Measurements from ENCODE around the gene MAMDC4.
A peak's percentile ranks its signal among the peaks of the same experiment; 100 is the strongest.
"Not testable (repeated sequence)": the region's sequence is repeated elsewhere in the genome, so short reads cannot be mapped to it uniquely, and the experiment has no call there.

MAMDC4 gene

DNA sequence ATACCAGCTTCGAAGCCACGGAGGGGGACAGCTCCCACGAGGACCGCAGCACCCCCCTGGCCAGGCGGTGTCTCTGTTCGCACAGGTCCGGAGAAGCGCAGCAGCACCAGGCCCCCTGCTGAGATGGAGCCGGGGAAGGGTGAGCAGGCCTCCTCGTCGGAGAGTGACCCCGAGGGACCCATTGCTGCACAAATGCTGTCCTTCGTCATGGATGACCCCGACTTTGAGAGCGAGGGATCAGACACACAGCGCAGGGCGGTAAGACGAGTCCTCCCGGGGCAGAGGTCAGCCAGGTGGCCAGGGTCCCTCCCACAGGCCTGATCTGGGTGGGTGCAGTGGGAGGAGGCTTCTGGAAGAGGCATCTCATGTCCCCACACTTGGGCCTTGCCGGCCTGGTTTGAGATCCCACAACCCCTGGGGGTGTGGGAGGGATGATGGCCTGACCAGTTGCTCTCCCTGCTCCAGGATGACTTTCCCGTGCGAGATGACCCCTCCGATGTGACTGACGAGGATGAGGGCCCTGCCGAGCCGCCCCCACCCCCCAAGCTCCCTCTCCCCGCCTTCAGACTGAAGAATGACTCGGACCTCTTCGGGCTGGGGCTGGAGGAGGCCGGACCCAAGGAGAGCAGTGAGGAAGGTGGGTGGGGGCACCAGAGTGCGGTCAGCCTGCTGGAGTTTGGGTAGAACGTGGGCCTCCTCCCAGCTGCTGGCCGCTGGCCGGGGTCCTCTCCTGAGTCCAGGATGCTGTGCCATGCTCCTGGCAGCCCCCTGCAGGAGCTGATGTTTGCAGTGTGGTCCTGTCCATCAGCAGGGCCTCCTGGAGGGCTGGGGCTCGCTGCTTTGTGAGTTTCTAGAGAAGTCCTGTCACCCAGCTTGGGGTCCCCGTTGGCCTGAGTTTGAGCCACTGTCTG lies 12.7 kb upstream of the MAMDC4 start:
- no peak for DNase-seq (ENCODE audit: low read depth)

DNA sequence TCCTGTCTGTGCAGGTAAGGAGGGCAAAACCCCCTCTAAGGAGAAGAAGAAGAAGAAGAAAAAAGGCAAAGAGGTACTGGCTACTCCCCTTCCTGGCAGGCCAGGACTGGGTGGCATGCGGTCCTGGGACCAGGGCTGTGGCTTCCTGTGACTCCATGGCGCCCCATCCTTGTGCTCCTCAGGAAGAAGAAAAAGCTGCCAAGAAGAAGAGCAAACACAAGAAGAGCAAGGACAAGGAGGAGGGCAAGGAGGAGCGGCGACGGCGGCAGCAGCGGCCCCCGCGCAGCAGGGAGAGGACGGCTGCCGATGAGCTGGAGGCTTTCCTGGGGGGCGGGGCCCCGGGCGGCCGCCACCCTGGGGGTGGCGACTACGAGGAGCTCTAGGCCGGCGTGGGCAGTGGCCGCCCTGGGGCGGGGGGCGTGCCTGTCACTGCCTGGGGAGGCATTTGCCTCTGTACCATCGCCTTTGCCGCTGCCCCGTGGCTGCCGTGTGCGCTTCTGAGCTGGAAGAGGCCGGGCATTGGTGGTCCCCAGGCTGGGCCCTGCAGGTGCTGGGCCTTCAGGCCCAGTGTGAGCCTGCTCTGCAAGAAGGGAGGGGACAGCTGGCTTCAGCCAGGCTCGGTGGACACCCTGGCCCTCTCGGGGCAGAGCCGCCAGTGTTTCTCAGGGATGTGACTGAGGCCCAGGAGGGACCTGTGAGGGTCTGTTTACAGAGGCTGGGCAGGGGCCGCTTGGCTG lies 11.8 kb upstream of the MAMDC4 start:
- no peak for DNase-seq (ENCODE audit: low read depth)

DNA sequence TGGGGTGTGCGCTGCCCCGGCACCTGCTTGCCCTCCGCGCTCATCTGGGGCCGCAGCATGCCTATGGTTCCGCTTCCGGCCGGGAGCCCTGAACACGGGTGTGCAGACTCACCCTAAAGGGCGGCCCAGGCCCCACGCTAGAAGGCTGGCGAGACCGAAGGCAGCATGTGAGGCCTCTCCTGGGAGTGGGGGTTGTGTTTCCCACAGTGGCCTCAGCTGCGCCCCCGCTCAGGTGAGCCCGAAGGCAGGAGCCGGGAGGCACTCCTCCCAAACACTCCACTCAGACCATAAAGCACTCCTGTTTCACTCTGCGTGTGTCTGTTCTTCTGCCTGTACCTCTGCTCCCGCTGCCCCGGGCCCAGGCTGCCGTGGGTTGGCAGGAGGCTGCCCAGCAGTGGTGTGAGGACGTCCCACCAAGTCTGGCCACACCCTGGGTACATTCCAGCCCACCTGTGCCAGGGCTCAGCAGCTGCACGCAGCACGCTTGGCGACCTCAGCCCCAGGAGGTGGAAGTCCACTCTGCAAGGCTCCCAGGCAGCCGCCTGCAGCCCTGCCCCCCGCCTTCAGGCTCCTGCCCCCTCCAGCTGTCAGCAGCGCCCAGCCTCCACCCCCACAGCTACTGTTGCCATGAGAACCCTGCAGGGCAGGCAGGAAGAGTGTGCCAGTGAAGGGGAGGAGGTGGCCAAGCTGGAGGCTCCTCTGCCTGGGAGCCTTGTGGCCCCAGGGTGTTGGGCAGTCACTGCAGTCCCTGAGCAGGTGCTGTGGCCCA lies 11.1 kb upstream of the MAMDC4 start:
- peak; percentile 76 for DNase-seq (ENCODE audit: low read depth)

DNA sequence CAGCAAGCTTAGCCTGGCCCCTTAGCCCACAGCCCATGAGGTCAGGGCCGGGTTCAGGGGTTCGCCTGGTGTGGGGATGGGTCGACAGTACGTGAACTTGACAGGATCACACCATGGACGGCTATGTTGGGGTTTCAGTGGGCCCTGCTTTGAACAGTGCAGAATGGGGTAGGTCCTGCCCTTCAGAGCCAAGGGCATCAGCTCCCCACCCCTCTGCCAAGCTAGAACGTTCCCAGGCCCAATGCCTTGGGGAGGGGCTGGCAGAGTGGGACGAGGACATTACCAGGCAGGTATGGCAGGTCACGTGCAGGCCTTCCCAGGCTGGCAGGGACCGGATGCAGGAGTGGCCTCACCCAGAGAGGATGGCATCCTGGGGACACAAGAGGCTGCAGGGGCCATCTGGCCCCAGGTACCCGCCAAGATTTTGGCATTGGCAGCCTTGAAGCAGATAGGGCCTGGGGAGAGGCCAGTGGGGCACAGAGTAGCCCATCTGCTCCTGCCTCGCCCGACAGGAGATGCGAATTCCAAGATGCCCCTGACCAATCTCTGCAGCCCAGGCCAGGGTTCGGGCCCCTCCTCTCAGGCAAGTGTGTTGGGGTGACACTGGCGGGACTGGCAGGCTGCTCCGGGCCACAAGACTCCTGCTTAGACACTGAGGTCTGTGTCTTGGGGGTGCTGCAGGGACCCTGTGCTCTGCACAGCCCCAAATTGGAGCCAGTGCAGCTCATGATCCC lies 10.3 kb upstream of the MAMDC4 start:
- DNase-seq (ENCODE audit: low read depth) = not testable (repeated sequence)

DNA sequence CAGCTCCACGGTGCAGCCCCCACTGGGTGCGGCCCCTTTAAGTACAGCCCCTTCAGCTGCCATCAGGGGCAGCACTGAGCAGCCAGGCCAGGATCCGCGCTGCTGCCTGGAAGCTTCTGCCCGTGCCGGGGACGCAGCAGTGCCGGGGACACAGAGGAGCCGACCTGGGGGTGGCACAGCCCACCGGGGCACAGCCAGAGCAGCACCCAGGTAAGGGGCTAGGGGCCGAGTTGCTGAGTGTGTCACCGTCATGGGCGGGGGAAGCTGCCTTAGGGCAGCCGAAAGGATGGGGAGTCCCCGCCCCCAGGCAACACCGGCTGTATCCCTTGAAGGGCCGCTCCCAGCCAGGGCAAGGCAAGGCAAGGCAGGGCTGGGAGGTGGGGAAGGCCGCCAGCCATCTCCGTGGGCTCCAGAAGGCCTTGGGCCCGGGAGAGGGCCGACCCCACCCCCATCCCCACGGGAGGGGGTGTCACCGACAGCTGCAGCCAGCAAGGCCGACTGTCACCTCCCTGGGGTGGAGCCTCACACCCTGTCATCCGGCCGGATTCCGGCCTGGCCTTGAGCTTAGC lies 9.7 kb upstream of the MAMDC4 start, which contains the start of gene AJM1:
Gene AJM1, plus strand, starts transcription at position 99 of the 569 bp plus-strand sequence. CDS start 1,937 bp downstream, outside the sequence.
- peak; percentile 80 for DNase-seq (ENCODE audit: low read depth)

DNA sequence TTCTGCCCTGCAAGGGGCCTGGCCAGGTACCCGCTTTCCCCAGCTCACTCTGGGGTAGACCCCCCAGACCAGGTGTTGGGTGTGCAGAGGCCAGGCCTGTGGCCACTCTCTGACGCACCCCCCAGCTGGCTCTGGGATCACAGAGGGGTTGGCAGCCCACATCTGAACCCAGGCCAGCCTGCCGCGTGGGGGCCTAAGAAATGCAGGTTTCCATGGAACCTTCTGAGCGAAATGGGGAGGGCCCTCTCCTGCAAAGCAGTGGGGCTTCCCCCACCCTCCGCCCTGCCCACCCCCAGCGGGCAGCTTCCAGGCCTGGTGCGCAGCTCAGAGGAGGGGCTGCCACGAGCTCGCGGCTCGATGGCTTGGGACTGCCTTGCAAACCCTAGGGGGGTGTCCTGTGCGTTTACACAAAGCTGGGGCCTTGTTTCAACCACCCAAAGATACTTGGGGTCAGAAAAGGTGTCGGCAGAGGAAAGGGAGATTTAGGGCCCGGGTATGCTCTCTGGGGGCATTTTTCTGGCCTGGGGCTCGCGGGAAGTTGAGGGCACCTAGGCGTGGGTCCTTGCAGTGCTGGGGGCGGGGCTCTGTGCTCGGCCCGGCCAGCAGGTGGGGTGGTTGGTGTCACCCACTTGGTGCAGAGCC lies 8.9 kb upstream of the MAMDC4 start:
- DNase-seq (ENCODE audit: low read depth) = not testable (repeated sequence)

DNA sequence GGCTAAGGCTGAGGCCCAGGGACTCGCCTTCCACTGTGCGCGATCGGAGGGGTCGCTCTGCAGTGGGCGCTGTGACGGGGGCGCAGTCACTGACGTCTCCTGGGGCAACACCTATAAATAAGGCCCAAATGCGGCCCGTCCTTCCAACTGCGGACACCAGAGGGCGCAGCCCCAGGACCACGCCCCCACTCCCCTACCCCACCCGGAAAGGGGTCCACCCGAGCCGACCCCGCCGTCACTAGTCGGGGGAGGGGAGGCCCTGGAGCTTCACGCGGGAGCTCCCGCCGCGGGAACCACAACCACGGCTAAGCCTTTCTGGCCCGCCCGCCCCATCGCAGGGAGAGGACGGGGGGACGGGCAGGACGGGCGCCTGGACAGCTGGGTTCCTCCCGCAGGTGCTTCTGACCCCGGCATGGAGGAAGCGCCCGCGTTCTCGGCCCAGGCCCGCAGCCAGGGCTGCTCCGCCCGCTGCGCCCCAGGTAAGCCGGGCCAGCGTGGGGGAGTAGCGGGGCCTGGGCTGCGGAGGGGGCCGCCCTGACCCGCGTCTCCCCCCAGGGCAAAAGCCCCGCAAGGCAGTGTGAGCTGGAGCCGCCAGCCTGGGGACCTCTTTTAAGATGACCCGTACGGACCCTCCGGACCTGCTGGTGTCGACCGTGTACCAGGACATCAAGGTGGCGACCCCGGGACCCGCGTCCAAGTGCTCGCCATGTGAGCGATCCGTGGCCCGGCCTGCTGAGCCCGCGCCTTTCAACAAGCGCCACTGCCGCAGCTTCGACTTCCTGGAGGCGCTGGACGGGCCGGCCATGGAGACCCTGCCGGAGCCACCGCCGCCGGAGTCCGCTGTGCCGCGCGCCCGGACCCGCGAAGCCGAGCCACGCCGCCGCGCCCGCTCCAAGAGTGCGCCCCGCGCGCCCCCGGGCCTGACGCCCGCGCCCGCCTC lies 8.1 kb upstream of the MAMDC4 start:
- peak; percentile 27 for DNase-seq (ENCODE audit: low read depth)

DNA sequence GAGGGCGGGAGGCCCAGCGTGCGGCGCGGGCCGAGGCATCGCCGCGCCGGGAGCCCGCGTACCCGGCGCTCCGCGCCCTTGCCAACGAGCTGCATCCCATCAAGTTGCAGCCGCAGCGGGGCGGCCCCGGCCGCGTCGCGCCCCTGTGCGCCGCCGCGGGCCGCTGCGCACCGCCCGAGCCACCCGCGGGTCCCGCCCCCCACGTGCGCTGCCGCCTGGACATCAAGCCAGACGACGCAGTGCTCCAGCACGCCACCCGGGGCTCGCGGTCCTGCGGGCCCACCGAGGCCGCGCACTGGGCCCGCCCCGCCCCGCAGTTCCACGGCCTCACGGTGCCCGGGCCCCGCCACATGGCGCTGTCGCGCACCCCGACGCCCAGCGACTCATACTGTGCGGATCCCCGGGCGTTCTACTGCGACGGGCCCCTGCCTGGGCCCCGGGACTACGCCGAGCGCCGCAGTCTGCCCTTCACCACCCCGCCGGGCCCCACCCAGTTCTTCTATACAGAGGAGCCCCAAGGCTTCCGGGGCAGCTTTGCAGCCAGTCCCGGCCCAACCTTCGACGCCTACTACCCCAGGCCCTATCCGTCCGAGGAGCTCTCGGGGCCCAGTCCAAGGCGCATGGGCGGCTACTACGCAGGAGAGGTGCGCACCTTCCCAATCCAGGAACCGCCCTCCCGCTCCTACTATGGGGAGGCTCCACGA lies 7.2 kb upstream of the MAMDC4 start:
- no peak for DNase-seq (ENCODE audit: low read depth)

DNA sequence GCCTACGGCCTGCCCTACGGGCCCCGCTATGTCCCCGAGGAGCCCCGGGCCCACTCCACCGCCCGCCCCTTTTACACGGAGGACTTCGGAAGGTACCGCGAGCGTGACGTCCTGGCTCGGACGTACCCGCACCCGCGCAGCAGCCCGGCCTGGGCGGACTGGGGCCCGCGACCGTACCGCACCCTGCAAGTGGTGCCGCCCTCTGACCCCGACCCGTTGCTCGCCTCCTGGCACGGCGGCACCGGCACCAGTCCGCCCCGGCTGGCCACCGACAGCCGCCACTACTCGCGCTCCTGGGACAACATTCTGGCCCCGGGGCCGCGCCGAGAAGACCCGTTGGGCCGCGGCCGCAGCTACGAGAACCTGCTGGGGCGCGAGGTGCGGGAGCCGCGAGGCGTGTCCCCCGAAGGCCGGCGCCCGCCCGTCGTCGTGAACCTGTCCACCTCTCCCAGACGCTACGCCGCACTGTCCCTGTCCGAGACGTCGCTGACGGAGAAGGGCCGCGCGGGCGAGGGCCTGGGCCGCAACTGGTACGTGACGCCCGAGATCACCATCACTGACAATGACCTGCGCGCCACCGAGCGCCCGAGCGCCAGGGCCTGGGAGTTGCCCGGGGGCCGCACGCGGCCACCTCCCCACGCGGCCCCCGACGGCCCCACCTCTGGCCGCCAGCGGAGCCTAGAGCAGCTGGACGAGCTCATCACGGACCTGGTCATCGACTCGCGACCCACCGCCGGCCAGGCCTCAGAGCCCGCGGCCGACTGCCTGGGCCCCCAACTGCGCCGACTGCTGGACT lies 6.5 kb upstream of the MAMDC4 start:
- DNase-seq (ENCODE audit: low read depth) = no peak

DNA sequence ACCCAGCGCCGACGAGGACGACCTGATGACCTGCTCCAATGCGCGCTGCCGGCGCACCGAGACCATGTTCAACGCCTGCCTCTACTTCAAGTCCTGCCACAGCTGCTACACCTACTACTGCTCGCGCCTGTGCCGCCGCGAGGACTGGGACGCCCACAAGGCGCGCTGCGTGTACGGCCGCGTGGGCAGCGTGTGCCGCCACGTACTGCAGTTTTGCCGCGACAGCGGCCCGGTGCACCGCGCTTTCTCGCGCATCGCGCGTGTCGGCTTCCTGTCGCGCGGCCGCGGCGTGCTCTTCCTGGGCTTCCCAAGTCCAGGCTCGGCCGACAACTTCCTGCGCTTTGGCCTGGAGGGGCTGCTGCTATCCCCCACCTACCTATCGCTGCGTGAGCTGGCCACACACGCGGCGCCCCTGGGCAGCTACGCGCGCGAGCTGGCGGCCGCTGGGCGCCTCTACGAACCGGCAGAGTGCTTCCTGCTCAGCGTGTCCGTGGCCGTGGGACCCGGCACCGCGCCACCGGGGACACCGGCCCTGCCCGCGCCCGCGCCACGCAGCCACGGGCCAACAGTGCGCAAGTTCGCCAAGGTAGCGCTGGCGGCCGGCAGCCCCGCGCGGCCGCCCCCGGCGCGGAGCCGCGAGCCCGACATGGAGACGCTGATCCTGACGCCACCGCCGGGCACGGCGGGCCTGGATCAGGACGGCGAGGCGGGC lies 5.6 kb upstream of the MAMDC4 start:
- no peak for DNase-seq (ENCODE audit: low read depth)

DNA sequence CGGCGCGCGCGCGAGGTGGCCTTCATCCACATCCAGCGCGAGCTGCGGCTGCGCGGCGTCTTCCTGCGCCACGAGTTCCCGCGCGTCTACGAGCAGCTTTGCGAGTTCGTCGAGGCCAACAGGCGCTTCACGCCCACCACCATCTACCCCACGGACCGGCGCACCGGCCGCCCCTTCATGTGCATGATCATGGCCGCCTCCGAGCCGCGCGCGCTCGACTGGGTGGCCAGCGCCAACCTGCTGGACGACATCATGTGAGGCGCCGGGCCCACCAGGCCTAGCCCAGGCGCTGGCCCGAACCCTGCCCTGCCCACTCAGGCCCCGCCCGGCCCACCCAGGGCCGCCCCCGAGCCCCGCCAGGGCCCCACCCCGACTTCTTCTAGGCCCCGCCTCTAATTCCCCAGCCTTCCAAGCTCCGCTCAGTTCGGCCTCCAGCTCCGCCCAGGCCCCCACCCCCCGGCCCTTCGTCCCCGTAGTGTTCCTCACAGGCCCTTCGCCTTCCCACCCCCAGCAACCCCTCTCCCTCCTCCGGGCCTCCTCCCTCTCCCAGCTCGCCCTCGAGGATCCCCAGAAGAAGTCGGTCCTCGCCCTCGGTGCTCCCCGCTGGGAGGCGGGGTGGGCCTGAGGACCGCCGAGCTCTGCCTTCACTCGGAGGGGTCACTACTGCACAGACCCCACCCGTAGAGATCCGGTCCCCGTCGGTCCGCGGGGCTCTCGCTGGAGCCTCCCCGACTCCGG lies 4.9 kb upstream of the MAMDC4 start:
- DNase-seq (ENCODE audit: low read depth) = peak; percentile 71

DNA sequence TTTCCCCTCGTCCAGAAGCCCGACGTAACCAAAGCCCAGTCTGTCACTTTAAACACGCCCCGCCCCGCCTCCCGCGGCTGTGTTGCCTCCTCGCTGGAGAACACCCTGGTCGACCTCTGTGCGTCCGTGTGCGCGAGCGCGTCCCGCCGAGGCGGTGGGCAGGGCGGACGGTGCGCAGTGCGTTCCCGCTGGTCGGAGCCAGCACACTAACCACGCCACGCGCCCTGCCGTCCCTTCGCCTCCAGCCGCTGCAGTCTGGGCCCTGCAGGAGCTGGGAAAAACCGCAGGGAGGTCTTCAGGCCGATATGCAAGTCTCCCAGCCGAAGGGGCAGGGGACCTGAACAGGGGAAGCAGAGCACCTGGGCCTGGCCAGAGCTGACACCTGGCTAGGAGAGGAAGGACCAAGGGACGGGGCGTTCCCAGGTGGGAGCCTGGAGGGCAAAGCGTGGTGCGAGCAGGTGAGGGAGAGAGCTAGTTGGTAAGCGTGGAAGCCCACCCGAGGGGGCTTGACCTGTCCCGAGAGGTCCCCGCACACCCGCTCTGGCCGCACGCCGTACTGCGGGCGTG lies 4.2 kb upstream of the MAMDC4 start:
- peak; percentile 88 for DNase-seq (ENCODE audit: low read depth)

DNA sequence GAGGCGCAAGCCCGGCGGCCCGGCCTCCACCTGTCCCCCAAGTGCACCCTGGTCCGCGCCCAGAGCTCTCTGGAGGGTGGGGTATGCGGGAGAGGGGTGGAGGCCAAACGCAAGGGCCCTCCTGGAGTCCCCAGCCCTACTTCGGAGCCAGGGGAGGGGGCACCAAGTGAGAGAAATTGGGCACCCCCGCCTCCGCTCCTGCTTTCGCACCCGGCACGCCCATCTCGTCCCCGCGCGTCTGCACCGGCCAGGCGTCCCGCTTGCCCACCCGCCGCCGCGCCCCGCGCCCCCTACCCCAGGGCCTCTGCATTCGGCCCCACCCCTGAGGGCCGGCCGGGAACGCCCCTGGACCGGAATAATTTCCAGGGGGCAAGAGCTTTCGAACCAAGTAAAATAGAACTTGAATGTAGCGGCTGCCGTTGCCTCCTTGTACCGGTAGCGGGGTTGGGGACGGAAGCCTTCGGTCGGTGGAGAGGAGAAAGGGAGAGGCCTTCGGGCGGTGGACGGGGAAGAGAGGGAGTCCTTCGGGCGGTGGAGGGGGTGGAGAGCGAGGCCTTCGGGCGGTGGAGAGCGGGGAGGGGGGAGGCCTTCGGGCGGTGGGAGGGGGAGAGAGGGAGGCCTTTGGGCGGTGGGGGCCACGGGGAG lies 3.6 kb upstream of the MAMDC4 start:
- no peak for DNase-seq (ENCODE audit: low read depth)

DNA sequence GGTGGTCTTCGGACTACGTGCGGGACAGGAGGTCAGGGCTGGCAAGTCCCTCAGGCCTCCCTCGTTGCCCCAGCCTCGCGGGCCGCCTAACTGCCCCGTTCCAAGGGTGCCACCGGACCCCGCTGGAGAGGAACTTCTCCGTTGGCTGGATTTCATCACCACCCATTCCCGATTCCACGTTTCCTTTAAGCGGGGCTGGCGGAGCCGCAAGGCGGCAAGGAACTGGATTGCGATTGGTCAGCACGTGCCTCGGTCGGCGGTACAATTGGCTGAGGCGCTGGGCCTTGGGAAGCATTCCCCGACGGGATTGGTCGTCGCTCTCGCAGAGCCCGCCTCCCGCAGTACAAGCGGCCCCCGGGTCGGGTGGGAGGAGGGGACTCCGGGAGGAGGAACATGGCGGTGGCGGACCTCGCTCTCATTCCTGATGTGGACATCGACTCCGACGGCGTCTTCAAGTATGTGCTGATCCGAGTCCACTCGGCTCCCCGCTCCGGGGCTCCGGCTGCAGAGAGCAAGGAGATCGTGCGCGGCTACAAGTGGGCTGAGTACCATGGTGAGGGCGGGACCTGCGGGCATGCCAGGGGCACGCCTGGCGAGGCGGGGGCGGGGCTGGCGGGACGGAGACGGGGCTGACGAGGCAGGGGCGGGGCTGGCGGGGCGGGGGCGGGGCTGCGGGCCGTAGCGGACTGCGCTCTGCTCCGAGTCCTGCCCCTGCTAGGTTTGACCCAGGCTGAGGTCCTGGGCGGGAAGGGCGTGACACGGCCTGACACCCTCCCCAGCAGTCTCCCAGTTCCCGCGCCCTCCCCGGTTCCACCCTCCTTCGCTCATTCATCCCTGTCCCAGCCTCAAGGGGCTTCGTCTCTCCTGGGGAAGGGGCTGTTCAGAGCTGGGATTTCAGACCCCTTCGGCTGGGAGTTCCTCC lies 2.8 kb upstream of the MAMDC4 start, which contains the start of gene PHPT1:
Gene PHPT1, plus strand, starts transcription at position 372 of the 922 bp plus-strand sequence. Its CDS starts 22 bp downstream, at position 394.
- DNase-seq (ENCODE audit: low read depth) = peak; percentile 99
